SK-N-SH (cell line): Measurements from ENCODE around the gene RNF7. TPM values are rescaled to one million over a fixed set of nuclear protein-coding genes. Genes with fewer than 3 reads are reported as not detected.

Experiments
- CTCF ChIA-PET: fragments of 300-600, 350-600 bp; formaldehyde crosslinking; extraction: SDS; loops from one replicate; lab custom pipeline; 2021; lab: Yijun Ruan, JAX
- POLR2A ChIA-PET: fragments of 350-600 bp; sonication (Branson Sonifier 250); formaldehyde crosslinking; extraction: SDS; loops from one replicate; lab custom pipeline; 2020; ENCODE audit warnings: antibody characterized with exemption, inconsistent platforms; lab: Yijun Ruan, JAX
- DNase-seq: peaks from one replicate; pipeline ENCODE4 v3.0.0; 2012
- H2AFZ ChIP-seq: fragments of 200-600 bp; sonication (generic); 2 replicates; pipeline ENCODE4 v1.8.1; 2016; ENCODE audit warnings: antibody characterized with exemption, mild to moderate bottlenecking, low read depth
- H3F3A ChIP-seq: fragments of 200-600 bp; sonication (generic); replicated peaks from 2 replicates; pipeline ENCODE3; 2016; ENCODE audit warnings: antibody characterized with exemption, mild to moderate bottlenecking; ENCODE audit not compliant: insufficient read depth
- H3K27ac ChIP-seq, 2 experiments: fragments of 200-500 bp in 1 of 2; fragments of 200-600 bp in 1 of 2; sonication (Bioruptor generic) in 1 of 2; sonication (generic), shearing (Covaris generic) in 1 of 2; 2 replicates each; pipeline versions ENCODE4 v1.5.1 to v1.6.1; 2014 to 2016; ENCODE audit warnings: low read depth in 2 of 2, inconsistent platforms in 1 of 2, low read length in 1 of 2, mild to moderate bottlenecking in 1 of 2, mixed read lengths in 1 of 2
- H3K27me3 ChIP-seq: fragments of 200-600 bp; sonication (generic), shearing (Covaris generic); 2 replicates; pipeline ENCODE4 v1.6.1; 2016; ENCODE audit warnings: mixed run types; ENCODE audit not compliant: insufficient read depth
- H3K36me3 ChIP-seq, 2 experiments: fragments of 200-500 bp in 1 of 2; fragments of 200-600 bp in 1 of 2; sonication (Bioruptor generic) in 1 of 2; sonication (generic) in 1 of 2; replicated peaks in 1 of 2; 2 replicates each; pipeline versions ENCODE3 to v1.5.1; 2014 to 2016; ENCODE audit warnings: low read length in 1 of 2, mild to moderate bottlenecking in 1 of 2; ENCODE audit not compliant: insufficient read depth in 2 of 2, control insufficient read depth in 1 of 2
- H3K4me1 ChIP-seq, 2 experiments: fragments of 200-500 bp in 1 of 2; fragments of 200-600 bp in 1 of 2; sonication (Bioruptor generic) in 1 of 2; sonication (generic), shearing (Covaris generic) in 1 of 2; 2 replicates each; pipeline versions ENCODE4 v1.5.1 to v1.6.1; 2014 to 2016; ENCODE audit warnings: low read depth in 1 of 2, low read length in 1 of 2, mixed run types in 1 of 2; ENCODE audit not compliant: insufficient read depth in 2 of 2, control insufficient read depth in 1 of 2
- H3K4me2 ChIP-seq: fragments of 200-600 bp; sonication (generic), shearing (Covaris generic); 2 replicates; pipeline ENCODE4 v1.6.1; 2017; ENCODE audit warnings: mixed run types
- H3K4me3 ChIP-seq, 2 experiments: fragments of 200-500 bp in 1 of 2; fragments of 200-600 bp in 1 of 2; sonication (Bioruptor generic) in 1 of 2; sonication (generic), shearing (Covaris generic) in 1 of 2; 2 replicates each; pipeline versions ENCODE4 v1.5.1 to v1.8.1; 2014 to 2016; ENCODE audit warnings: low read depth in 2 of 2, inconsistent platforms in 1 of 2, low read length in 1 of 2, mild to moderate bottlenecking in 1 of 2, mixed read lengths in 1 of 2, moderate library complexity in 1 of 2
- H3K79me2 ChIP-seq: fragments of 200-600 bp; sonication (generic); 2 replicates; pipeline ENCODE4 v1.8.1; 2017; ENCODE audit warnings: mild to moderate bottlenecking; ENCODE audit not compliant: insufficient read depth
- H3K9ac ChIP-seq: fragments of 200-600 bp; sonication (generic); 2 replicates; pipeline ENCODE4 v1.6.1; 2017; ENCODE audit warnings: mixed run types
- H3K9me2 ChIP-seq: fragments of 200-600 bp; sonication (generic); 2 replicates; pipeline ENCODE4 v1.6.1; 2017; ENCODE audit warnings: mixed run types
- H3K9me3 ChIP-seq: fragments of 200-600 bp; sonication (generic); 2 replicates; pipeline ENCODE4 v1.6.1; 2017; ENCODE audit warnings: mixed run types, mild to moderate bottlenecking, moderate library complexity
- H4K20me1 ChIP-seq: fragments of 200-600 bp; sonication (generic); 2 replicates; pipeline ENCODE4 v1.6.1; 2017; ENCODE audit warnings: mild to moderate bottlenecking, mixed run types; ENCODE audit not compliant: insufficient read depth
- CHD2 ChIP-seq: fragments of 150-350 bp; IDR thresholded peaks from 2 replicates; pipeline ENCODE4 v1.6.1; 2018; ENCODE audit warnings: low read length; ENCODE audit not compliant: partially characterized antibody
- CTCF ChIP-seq: fragments of 200-600 bp; sonication (generic); IDR thresholded peaks from 2 replicates; pipeline ENCODE4 v1.6.1; 2017; ENCODE audit warnings: antibody characterized with exemption, mild to moderate bottlenecking, moderate library complexity
- ELF1 ChIP-seq: IDR thresholded peaks from 2 replicates; pipeline ENCODE4 v1.4.0; 2012
- FOSL2 ChIP-seq: IDR thresholded peaks from 2 replicates; pipeline ENCODE4 v1.4.0; 2012; ENCODE audit warnings: low read depth, mild to moderate bottlenecking, moderate library complexity, borderline replicate concordance
- FOXM1 ChIP-seq: IDR thresholded peaks from 2 replicates; pipeline ENCODE4 v1.4.0; 2012; ENCODE audit warnings: low read depth, mild to moderate bottlenecking
- GATA2 ChIP-seq: sonication (generic); formaldehyde crosslinking; IDR thresholded peaks from 2 replicates; pipeline ENCODE4 v1.5.0; 2020; ENCODE audit warnings: mild to moderate bottlenecking, missing genetic modification reagents
- JUND ChIP-seq: IDR thresholded peaks from 2 replicates; pipeline ENCODE4 v1.4.0; 2012
- MAX ChIP-seq: IDR thresholded peaks from 2 replicates; pipeline ENCODE4 v1.4.0; 2012; ENCODE audit warnings: low read depth
- REST ChIP-seq: IDR thresholded peaks from 2 replicates; pipeline ENCODE4 v1.6.1; 2012; ENCODE audit warnings: mild to moderate bottlenecking, low read depth, low read length, moderate library complexity
- RFX5 ChIP-seq: IDR thresholded peaks from 2 replicates; pipeline ENCODE4 v1.6.1; 2012; ENCODE audit warnings: mild to moderate bottlenecking, improper control_type of control experiment, low read length
- RXRA ChIP-seq: IDR thresholded peaks from 2 replicates; pipeline ENCODE4 v1.4.0; 2012; ENCODE audit warnings: low read depth, mild to moderate bottlenecking, borderline replicate concordance
- SMC3 ChIP-seq: IDR thresholded peaks from 2 replicates; pipeline ENCODE4 v1.6.1; 2012; ENCODE audit warnings: low read depth, low read length, improper control_type of control experiment
- USF2 ChIP-seq: fragments of 150-350 bp; IDR thresholded peaks from 2 replicates; pipeline ENCODE4 v1.6.1; 2017; ENCODE audit warnings: antibody characterized with exemption, low read length, low read depth, borderline replicate concordance
- YY1 ChIP-seq: IDR thresholded peaks from 2 replicates; pipeline ENCODE4 v1.4.0; 2012; ENCODE audit warnings: low read depth, mild to moderate bottlenecking
- WGBS: methylation state at CpG from one replicate; pipeline ENCODE4 v1.1.6; 2017; ENCODE audit warnings: low lambda C conversion rate; 5-methylcytosine and 5-hydroxymethylcytosine counted together
- polyA plus RNA-seq, 3 experiments: library from polyadenylated mRNA; depleted of rRNA; stranded (reverse); fragments of >200 nt; gene quantifications; 2 replicates each; pipeline ENCODE4 v1.2.3, GENCODE V29; 2012

RNF7 gene
- polyA plus RNA-seq, 1 of the 3 experiments (the other 2 are of a cell fraction): 77.1 TPM

- Histone ChIP-seq H3K4me2 (no peak overlapping the region), H3K36me3 (no peaks in the 10 kb centered on the region), H4K20me1 (no peaks in the 10 kb centered on the region), H3K9me2 (no peaks in the 10 kb centered on the region), H3K9ac (no peak overlapping the region), H2AFZ (no peak overlapping the region), H3K27ac (no peak overlapping the region), H3F3A (no peaks in the 10 kb centered on the region), H3K79me2 (no peaks in the 10 kb centered on the region), H3K9me3 (no peaks in the 10 kb centered on the region), H3K4me3 (no peak overlapping the region), H3K27me3 (no peaks in the 10 kb centered on the region), H3K4me1 (no peaks in the 10 kb centered on the region; a peak in 1 of 4 replicates)
- TF ChIP-seq ELF1 (no peak), CTCF (no peak), GATA2 (CRISPR knock-in tag) (no peak), RXRA (no peak)
- WGBS: 38% methylated on average over 4 of the region's 4 CpGs
- DNase-seq: no peak
- ChIA-PET CTCF (interaction anchor here (1.2 kb wide), 1 partner anchor 146 kb away, joined by 3 read pairs; no protein-coding TSS in a partner anchor), POLR2A (no interaction called here)
These were observed 44.4 kb downstream of the RNF7 start for GRCh38 chr3:141782386-141782932.

GRCh38 chr3:141783632-141784031 lies 45.5 kb downstream of the RNF7 start:
- CTCF ChIA-PET: no interaction called here
- H3K4me1 ChIP-seq: no peaks in the 10 kb centered on the region

More at GRCh38 chr3:141783632-141784031, 45.5 kb downstream of the RNF7 start:
- POLR2A ChIA-PET: no interaction called here
- DNase-seq: no peak
- Histone ChIP-seq H3K27me3 (no peaks in the 10 kb centered on the region), H4K20me1 (no peaks in the 10 kb centered on the region), H3K36me3 (no peaks in the 10 kb centered on the region), H3K79me2 (no peaks in the 10 kb centered on the region), H3F3A (no peaks in the 10 kb centered on the region), H3K27ac (no peak overlapping the region), H3K9me3 (no peaks in the 10 kb centered on the region), H3K9me2 (no peaks in the 10 kb centered on the region), H3K4me3 (no peak overlapping the region), H2AFZ (no peak overlapping the region), H3K4me2 (no peak overlapping the region)
- 82% methylated on average over 6 of the region's 6 CpGs for WGBS
- TF ChIP-seq MAX (no peak), YY1 (no peak), JUND (no peak), REST (no peak), CHD2 (no peak), FOSL2 (no peak), RXRA (no peak), RFX5 (no peak), FOXM1 (no peak), USF2 (no peak), CTCF (no peak), ELF1 (no peak), SMC3 (no peak)
- TF ChIP-seq, all 33 proteins: peak for 0
- no peak overlapping the region for H3K9ac ChIP-seq
